Choroid plexus epithelial cell (primary cell): ENCODE data around the gene INSRR.
A peak's percentile ranks its signal among the peaks of the same experiment; 100 is the strongest.

ENCODE experiments used
- DNase-seq: peaks from one replicate; pipeline ENCODE4 v3.0.0-alpha.2; 2010; ENCODE audit warnings: low read depth
- H3K4me3 ChIP-seq: 2 replicates; pipeline ENCODE4 v1.5.1; 2011; ENCODE audit warnings: low read depth, mild to moderate bottlenecking, control low read depth, low read length, moderate library complexity
- CTCF ChIP-seq: conservative IDR thresholded peaks from 2 replicates; pipeline ENCODE4 v1.5.1; 2011; ENCODE audit warnings: low read depth, mild to moderate bottlenecking, control low read depth, inconsistent platforms, low read length, moderate library complexity

INSRR gene

GRCh38 chr1:156805766-156806511 is 53.0 kb downstream of the INSRR start:
- TF ChIP-seq CTCF: no peak
- no peak overlapping the region for H3K4me3 ChIP-seq
- DNase-seq: peak; percentile 87

GRCh38 chr1:156804572-156805243 is 54.2 kb downstream of the INSRR start:
- peak; percentile 38 for DNase-seq
- no peak overlapping the region for H3K4me3 ChIP-seq
- no peak for TF ChIP-seq CTCF

- no peak overlapping the region for H3K4me3 ChIP-seq
- no peak for TF ChIP-seq CTCF
- DNase-seq: no peak
These were observed 54.9 kb downstream of the INSRR start for GRCh38 chr1:156804026-156804425.

GRCh38 chr1:156803086-156803851 is 55.6 kb downstream of the INSRR start:
- no peak for TF ChIP-seq CTCF
- DNase-seq: peak; percentile 35
- no peak overlapping the region for H3K4me3 ChIP-seq

GRCh38 chr1:156802421-156802935 is 56.4 kb downstream of the INSRR start:
- DNase-seq: no peak
- H3K4me3 ChIP-seq: no peak overlapping the region
- no peak for TF ChIP-seq CTCF

GRCh38 chr1:156801409-156802121 is 57.4 kb downstream of the INSRR start:
- TF ChIP-seq CTCF: peak; percentile 56
- H3K4me3 ChIP-seq: no peak overlapping the region
- peak; percentile 85 for DNase-seq
